Tibial nerve (tissue), 4 donors: ENCODE results near the gene PHKB.

ENCODE experiments used
- EP300 ChIP-seq, 2 donors: sonication (generic); formaldehyde crosslinking; IDR thresholded peaks; one replicate each; pipeline ENCODE4 v1.6.1; 2017; ENCODE audit warnings: antibody characterized with exemption in 2 of 2, mild to moderate bottlenecking in 1 of 2
- TF ChIP-seq, protein P1 (sequence below), 5 experiments: fragments of 200-600 bp in 3 of 5; fragments of 450-650 bp in 2 of 5; sonication (generic) in 3 of 5; IDR thresholded peaks; one replicate each; pipeline ENCODE4 v1.5.1; 2016 to 2019; ENCODE audit warnings: antibody characterized with exemption in 5 of 5, mild to moderate bottlenecking in 3 of 5, moderate library complexity in 2 of 5

DNA sequence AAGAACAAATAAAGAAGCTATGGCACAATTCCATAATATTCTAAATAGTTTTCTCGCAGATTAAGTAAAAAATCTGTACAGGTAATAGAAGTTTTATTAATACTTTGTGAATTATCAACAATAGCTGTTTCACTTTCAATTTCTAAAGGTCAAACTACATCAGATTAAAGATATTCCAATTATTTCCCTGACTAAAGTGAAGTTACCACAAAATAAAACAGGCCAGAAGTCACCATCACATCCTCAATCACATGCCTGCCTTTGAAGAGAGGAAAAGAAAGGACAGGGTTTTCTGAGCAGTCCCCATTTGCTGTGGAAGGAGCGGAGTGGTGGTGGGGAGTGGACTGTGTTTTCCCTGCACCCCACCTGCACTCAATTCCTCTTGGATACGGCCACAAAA, 11.3 kb upstream of the PHKB start:
- TF ChIP-seq, protein P1, sequence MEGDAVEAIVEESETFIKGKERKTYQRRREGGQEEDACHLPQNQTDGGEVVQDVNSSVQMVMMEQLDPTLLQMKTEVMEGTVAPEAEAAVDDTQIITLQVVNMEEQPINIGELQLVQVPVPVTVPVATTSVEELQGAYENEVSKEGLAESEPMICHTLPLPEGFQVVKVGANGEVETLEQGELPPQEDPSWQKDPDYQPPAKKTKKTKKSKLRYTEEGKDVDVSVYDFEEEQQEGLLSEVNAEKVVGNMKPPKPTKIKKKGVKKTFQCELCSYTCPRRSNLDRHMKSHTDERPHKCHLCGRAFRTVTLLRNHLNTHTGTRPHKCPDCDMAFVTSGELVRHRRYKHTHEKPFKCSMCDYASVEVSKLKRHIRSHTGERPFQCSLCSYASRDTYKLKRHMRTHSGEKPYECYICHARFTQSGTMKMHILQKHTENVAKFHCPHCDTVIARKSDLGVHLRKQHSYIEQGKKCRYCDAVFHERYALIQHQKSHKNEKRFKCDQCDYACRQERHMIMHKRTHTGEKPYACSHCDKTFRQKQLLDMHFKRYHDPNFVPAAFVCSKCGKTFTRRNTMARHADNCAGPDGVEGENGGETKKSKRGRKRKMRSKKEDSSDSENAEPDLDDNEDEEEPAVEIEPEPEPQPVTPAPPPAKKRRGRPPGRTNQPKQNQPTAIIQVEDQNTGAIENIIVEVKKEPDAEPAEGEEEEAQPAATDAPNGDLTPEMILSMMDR (IDR thresholded peaks at IDR 0.05), result no peak
- no peak for TF ChIP-seq EP300 (IDR thresholded peaks at IDR 0.05)
